ENCODE data around the gene FGD6. TPM values are rescaled to one million over a fixed set of nuclear protein-coding genes. Genes with fewer than 3 reads are reported as not detected.

The FGD6 gene
- total and polyA plus RNA-seq, 7 donors = 0.96 to 7.1 (median 2.8) TPM

DNA sequence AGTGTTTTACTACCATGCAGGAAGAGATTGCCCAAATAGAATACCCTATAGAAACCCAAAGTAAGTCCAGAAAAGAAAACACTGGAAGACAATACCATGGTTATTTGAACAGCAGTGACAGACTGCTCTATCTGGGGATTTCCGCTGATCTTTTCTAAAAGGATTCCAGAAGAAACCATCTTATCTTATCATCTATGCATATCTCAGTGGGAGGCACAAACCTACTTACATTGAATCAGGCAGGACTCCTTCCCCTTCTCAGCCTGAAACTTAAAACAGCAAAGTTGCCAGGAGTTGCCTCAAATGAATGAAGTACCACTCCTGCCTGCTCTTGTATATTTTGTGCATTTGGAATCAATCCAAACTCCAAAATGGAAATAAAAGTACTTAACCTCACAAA lies 87.2 kb downstream of the FGD6 start:
- Histone ChIP-seq H3K4me3 (no peak overlapping the region), H3K9me3 (no peaks in the 10 kb centered on the region), H3K27ac (no peak overlapping the region), H3K4me1 (no peaks in the 10 kb centered on the region), H3K27me3 (ENCODE audit: insufficient read depth in 3 of 3, low read length in 2 of 3) (no peaks in the 10 kb centered on the region), H3K36me3 (ENCODE audit: insufficient read depth in 1 of 2, low read depth in 1 of 2) (peaks cover 0 to 10% of the 10 kb centered on the region in 2 donors)
- ATAC-seq (no peak), DNase-seq (no peak)
- TF ChIP-seq, protein P1, sequence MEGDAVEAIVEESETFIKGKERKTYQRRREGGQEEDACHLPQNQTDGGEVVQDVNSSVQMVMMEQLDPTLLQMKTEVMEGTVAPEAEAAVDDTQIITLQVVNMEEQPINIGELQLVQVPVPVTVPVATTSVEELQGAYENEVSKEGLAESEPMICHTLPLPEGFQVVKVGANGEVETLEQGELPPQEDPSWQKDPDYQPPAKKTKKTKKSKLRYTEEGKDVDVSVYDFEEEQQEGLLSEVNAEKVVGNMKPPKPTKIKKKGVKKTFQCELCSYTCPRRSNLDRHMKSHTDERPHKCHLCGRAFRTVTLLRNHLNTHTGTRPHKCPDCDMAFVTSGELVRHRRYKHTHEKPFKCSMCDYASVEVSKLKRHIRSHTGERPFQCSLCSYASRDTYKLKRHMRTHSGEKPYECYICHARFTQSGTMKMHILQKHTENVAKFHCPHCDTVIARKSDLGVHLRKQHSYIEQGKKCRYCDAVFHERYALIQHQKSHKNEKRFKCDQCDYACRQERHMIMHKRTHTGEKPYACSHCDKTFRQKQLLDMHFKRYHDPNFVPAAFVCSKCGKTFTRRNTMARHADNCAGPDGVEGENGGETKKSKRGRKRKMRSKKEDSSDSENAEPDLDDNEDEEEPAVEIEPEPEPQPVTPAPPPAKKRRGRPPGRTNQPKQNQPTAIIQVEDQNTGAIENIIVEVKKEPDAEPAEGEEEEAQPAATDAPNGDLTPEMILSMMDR (IDR thresholded peaks at IDR 0.05) = no peak
- intact Hi-C loops (cut with DNase I) = no loop called here
- WGBS, 3 donors = 94 to 97% (median 97%) methylated on average over 1 of the region's 1 CpG

- no peaks in the 10 kb centered on the region for H3K27me3 ChIP-seq (ENCODE audit: insufficient read depth in 3 of 3, low read length in 2 of 3)
- TF ChIP-seq, protein P1 (IDR thresholded peaks at IDR 0.05) = no peak
- no peaks in the 10 kb centered on the region for H3K4me1 ChIP-seq
- no peaks in the 10 kb centered on the region for H3K9me3 ChIP-seq
- DNase-seq (no peak), ATAC-seq (no peak)
- 94 to 98% (median 94%) methylated on average over 2 of the region's 2 CpGs for WGBS, 3 donors
- no peak overlapping the region for H3K4me3 ChIP-seq
- intact Hi-C loops (cut with DNase I) = no loop called here
- H3K27ac ChIP-seq = no peak overlapping the region
- H3K36me3 ChIP-seq (ENCODE audit: insufficient read depth in 1 of 2, low read depth in 1 of 2) = peaks cover 0 to 5% of the 10 kb centered on the region in 2 donors
These were observed 88.2 kb downstream of the FGD6 start for GRCh38 chr12:95129115-95129514.

- H3K4me3 ChIP-seq = no peak overlapping the region
- WGBS, 3 donors = 82 to 94% (median 88%) methylated on average over 3 of the region's 3 CpGs
- H3K36me3 ChIP-seq (ENCODE audit: insufficient read depth in 1 of 2, low read depth in 1 of 2) = no peaks in the 10 kb centered on the region
- intact Hi-C loops (cut with DNase I) = no loop called here
- no peaks in the 10 kb centered on the region for H3K27me3 ChIP-seq (ENCODE audit: insufficient read depth in 3 of 3, low read length in 2 of 3)
- no peak overlapping the region for H3K27ac ChIP-seq
- TF ChIP-seq, protein P1 (IDR thresholded peaks at IDR 0.05) = no peak
- H3K9me3 ChIP-seq = no peaks in the 10 kb centered on the region
- ATAC-seq (no peak), DNase-seq (no peak)
- no peaks in the 10 kb centered on the region for H3K4me1 ChIP-seq
These were observed 90.5 kb downstream of the FGD6 start for GRCh38 chr12:95126736-95127135.

- ATAC-seq (no peak), DNase-seq (no peak)
- TF ChIP-seq, protein P1 (IDR thresholded peaks at IDR 0.05) = no peak
- Histone ChIP-seq H3K36me3 (ENCODE audit: insufficient read depth in 1 of 2, low read depth in 1 of 2) (no peaks in the 10 kb centered on the region), H3K4me1 (no peaks in the 10 kb centered on the region), H3K9me3 (no peaks in the 10 kb centered on the region), H3K4me3 (no peak overlapping the region), H3K27me3 (ENCODE audit: insufficient read depth in 3 of 3, low read length in 2 of 3) (no peaks in the 10 kb centered on the region), H3K27ac (no peak overlapping the region)
- WGBS, 3 donors = 78 to 94% (median 86%) methylated on average over 2 of the region's 2 CpGs
- intact Hi-C loops (cut with DNase I) = no loop called here
These were observed 91.2 kb downstream of the FGD6 start for GRCh38 chr12:95126076-95126475.

GRCh38 chr12:95124106-95124505 lies 93.2 kb downstream of the FGD6 start:
- H3K4me1 ChIP-seq = no peaks in the 10 kb centered on the region
- DNase-seq = no peak
- no peak overlapping the region for H3K27ac ChIP-seq
- no peaks in the 10 kb centered on the region for H3K36me3 ChIP-seq (ENCODE audit: insufficient read depth in 1 of 2, low read depth in 1 of 2)
- TF ChIP-seq, protein P1 (IDR thresholded peaks at IDR 0.05) = no peak
- no peaks in the 10 kb centered on the region for H3K9me3 ChIP-seq
- no peak overlapping the region for H3K4me3 ChIP-seq
- intact Hi-C loops (cut with DNase I) = no loop called here
- 92 to 97% (median 94%) methylated on average over 7 of the region's 7 CpGs for WGBS, 3 donors
- H3K27me3 ChIP-seq (ENCODE audit: insufficient read depth in 3 of 3, low read length in 2 of 3) = no peaks in the 10 kb centered on the region
- no peak for ATAC-seq

Data from psoas muscle (tissue), 8 donors.